GM21360 (cell line): Measurements from ENCODE around the gene LRRC15.

Experiments used
- ATAC-seq: cut with Tn5 transposase; IDR thresholded peaks from one replicate; pipeline ENCODE4 v1.9.1; 2021; ENCODE audit warnings: mild to moderate bottlenecking, moderate library complexity; ENCODE audit not compliant: unreplicated experiment

LRRC15 gene

DNA sequence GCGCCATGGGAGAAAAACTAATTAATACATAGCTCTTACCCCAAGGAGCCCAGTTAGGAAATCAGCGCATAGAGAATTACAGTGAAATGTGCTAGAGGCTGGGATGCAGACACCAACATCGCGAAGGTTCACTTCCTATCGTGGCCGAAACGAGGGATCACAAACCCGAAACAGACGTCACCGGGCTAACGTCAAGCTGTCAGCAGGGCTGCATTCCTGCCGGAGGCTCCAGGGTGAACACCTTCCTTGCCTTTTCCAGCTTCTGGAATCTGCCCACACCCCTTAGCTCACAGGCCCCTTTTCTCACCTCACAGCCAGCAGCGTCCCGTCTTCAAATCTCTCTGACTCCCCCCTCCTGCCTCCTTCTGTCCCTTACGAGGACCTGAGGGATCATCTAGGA lies 16.5 kb upstream of the LRRC15 start:
- ATAC-seq: no peak

DNA sequence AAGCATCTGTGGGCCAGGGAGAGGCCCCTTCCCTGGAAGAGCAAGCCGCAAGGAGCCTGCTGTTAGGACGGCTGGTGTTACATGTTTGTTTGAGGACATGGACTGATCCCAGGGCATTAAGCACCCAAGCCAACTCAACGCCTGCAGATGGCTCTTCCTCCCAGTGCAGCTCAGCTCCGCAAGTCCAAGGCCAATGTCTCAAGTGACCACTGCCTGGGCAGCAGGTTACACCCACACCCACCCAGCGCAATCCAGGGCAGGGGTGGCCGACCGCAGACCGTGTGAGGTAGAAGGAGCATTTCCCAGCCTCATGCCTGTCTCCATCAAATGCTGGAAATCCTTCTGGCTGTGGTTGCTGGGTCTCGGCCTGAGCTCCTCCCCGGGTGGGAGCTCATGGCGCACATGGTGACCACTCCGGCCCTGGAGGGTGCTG lies 15.0 kb upstream of the LRRC15 start:
- no peak for ATAC-seq

- no peak for ATAC-seq
Measured at GRCh38 chr3:194384156-194384555, 14.6 kb upstream of the LRRC15 start.

DNA sequence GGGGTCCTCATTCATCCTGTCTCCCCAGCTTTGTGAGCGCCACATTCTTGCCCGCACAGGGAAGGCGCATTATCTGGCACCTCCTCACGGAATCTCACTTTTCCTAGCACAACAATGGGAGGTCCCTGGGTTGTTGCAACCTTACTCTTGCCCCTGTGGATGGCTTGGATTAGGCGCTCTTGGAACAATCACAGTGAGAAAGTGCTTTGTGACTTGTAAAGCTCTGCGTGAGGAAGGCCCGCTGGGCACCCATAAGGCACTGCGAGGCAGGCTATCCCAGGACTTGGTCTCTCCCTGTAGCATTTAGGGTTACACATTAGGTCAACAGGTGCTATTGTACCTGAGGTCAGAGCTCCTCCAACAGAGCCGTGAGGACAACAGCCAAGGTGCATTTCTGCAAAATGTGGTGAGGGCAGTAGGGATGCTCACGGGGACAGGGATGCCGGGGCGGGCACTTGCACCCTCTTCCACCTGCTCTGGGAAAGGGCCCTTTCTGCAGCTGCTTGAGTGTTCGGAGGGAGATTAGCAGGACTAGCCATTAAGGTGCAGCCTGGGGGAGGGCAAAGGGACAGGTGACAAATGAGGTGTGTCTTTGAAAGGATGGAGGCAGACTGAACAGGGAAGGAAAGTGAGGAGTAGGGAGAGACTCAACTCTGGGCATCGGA lies 13.9 kb upstream of the LRRC15 start:
- no peak for ATAC-seq

GRCh38 chr3:194382892-194383223 lies 13.3 kb upstream of the LRRC15 start:
- no peak for ATAC-seq

- ATAC-seq: no peak
Measured at GRCh38 chr3:194382196-194382891, 12.8 kb upstream of the LRRC15 start.

DNA sequence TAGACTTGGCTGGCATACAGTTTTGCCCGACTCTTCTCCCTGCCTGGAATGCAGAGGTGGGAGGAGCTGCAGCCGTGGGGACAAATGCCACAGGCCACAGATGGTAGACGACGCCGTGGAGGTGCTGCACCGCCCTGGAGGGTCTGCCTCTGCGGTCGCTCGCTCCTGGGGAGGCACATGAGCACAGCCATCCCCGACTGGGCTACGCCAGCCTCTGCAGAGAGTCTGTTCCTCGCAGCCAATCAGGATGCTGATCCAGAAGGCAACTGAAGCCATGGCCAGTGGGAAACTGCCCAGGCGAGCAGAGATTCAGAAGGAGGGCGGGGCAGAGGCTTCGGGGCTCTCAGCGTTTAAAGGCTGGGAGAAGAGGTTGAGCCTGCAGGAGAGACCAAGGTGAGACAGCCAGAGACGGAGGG lies 11.9 kb upstream of the LRRC15 start:
- no peak for ATAC-seq

- no peak for ATAC-seq
Measured at GRCh38 chr3:194380326-194380725, 10.8 kb upstream of the LRRC15 start.

DNA sequence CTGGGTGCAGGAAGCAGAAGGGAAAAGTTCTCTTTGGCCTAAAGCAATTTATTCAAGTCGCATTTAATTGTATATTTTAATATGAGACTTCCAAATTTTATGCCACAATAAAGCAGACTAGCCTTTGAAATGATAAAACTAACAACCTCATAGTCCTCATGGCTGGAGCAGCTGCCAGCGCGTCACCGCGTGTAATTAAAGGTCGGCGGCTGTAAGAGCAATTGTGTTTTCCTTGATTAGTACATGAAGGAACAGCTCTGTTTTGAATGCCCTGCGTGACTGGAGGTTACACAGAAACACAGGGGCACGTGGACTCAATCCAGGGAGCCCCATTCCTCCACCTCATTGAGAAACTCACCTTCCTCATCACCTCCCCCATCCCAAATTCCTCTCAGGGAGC lies 10.1 kb upstream of the LRRC15 start:
- ATAC-seq: no peak

DNA sequence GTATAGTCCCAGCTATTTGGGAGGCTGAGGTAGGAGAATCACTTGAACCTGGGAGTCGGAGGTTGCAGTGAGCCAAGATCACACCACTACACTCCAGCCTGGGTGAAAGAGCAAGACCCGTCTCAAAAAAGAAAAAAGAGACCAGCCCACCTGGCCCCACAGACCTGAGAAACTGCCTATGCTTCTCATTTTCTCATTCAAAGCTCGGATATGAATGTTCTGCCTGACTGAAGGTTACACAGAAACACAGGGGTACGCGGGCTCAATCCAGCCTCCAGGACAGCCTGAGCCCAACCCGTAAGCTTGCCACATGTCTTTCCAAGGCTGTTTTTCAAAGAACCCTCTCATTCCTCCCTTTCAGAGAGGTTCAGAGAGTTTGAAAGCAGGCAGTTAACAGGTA lies 9.7 kb upstream of the LRRC15 start:
- no peak for ATAC-seq

GRCh38 chr3:194377708-194378107 lies 8.2 kb upstream of the LRRC15 start:
- no peak for ATAC-seq

GRCh38 chr3:194376241-194376560 lies 6.7 kb upstream of the LRRC15 start:
- no peak for ATAC-seq

DNA sequence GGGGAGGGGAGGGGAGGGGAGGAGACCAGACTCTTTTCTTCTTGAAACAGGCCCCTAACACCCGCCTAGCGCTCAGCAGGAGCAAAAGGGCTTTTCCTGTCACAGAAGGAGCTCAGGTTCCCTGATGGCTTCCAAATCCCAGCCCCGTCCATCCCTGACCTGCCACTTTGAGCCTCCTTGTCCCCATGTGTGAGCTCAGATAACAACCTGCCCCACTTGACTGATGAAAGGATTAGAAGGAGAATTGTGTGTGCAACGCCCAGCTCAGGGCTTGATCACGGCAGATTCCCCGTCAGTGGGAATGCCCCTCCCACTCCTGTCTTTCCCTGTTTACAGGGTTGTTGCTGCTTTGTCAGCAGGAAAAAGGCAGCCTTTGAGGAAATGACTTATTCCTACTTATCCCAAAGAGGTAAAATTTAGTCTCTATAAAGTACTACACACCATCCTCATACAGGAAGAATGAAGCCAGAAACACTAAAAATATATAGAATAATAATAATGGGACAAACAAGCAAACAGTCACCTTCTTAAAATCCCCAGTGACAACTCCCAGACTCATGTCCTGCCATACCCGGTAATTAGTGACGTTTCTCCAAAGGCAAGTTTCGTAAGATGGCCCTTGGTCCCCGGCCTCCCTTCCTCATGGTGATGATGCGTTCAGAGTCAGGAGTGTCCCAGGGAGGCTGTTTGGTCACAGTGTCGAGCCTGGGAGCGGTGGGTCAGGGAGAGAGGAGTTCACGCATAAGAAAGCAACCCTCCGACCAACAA lies 6.1 kb upstream of the LRRC15 start:
- ATAC-seq: no peak

DNA sequence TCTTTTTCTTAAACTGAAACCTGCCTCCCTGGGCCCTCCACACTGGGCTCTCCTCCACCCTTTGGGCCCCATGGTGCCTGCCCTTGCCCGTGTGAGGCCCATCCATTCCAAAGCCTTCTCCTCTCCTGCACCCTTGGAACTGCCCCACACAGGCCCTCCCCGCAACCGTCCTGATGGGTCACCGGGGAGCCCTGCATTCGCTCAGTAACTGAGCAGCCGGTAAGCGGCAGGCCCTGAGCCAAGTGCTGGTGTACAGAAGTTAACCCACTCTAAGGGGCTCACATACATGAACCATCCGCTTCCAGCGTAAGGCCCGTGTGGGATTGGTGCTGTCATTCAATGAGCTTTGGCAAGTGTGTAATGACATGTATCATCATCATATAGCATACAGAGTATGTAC lies 5.4 kb upstream of the LRRC15 start:
- no peak for ATAC-seq

DNA sequence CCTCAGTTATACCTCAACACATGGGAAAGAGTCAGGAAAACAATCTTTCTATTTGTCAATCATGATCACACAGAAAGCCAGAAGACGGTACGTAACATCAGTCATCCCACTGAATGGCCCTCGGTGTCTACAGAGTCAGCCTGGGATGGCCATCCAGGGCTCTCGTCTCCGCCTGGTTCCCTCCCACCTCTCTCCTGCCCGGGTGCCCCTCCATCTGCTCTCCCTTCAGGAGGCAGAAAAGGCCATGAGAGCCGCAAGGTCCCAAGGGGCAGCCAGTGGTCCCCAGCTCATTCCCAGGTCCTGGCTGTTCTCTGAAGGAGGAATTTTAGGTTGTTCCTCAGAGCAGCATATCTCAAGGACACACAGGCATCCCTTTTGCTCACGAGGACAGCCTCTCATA lies 4.4 kb upstream of the LRRC15 start:
- no peak for ATAC-seq

DNA sequence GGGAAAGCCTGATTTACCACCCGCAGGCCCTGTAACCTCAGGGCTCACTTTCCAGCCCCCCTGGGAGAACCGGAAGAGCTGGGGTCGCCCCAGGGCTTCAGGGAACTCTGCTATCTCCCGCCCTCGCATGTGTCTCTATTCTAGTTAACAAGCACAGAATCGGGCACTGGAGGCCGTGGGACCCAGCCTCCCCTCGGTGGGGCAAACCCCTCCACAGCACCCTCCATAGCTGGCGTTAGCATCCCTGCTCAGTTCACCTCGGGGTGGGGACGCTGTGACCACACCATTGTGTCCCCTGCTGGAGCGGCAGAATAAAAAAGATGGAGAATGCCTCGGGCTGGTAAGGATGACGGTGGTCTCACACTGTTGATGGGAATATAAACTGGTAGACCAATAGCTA lies 3.5 kb upstream of the LRRC15 start:
- no peak for ATAC-seq

DNA sequence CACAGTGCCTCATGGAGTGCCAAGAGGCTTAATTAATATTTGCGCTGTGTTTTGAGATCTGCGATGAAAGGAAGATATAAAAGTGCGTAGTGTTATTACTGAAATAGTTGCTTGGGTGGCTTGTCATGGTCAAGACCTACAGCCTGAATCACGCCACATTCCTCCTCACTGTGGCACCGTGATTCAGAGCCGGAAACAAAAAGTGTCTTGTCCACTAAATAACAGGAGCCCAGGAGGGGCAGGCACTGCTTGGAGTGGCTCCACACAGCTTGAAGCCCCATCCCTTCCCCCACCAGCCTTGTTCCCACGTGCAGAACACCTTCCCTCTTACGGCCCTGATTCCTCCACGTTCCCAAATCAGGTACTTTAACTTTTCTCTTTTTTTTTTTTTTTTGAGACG lies 1.2 kb upstream of the LRRC15 start:
- no peak for ATAC-seq

DNA sequence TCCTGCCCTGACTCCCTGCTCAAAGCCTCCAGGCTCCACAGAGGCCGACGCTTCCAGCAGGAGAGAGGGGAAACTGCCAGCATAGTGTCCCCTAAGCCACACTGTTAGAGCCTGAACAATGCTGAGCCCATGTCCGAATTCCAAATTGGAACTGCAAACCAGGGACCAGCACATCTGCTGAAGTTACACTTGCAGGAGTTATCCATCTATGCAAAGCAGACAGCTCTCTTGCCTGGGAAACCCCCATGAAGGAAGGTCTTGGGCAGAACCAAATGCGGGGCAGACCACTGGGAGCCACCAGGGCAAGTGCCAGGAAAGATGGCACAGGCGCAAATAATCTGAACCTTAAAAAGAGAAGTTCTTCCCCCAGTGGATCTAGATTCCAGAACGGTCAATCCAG lies 625 bp downstream of the LRRC15 start:
- ATAC-seq: no peak

GRCh38 chr3:194367992-194368841 lies 1.3 kb downstream of the LRRC15 start:
- no peak for ATAC-seq

- no peak for ATAC-seq
Measured at GRCh38 chr3:194365978-194366490, 3.5 kb downstream of the LRRC15 start.

DNA sequence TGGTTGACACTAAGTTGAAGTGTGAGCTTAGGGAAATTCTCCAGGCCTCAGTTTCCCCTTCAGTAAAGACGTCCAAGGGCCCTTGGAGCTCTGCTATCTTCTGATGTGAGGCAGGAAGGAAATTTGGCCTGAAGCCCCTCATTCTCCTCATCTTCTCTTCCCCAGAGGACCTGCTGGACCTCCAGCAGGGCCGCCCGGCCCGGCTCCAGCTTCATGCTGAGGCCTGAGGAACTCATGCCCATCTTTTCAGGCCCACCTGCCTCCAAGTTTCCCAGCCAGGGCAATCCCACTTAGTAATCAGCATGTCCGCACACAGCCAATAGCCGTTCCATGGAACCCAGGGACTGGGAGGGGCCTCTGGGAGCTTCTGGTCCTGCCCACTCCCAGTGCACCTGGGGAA lies 4.0 kb downstream of the LRRC15 start:
- ATAC-seq: no peak
